Body of pancreas (tissue), 4 donors: ENCODE measurements around the gene ABR. TPM values are rescaled to one million over a fixed set of nuclear protein-coding genes. Genes with fewer than 3 reads are reported as not detected.
A peak's percentile ranks its signal among the peaks of the same experiment; 100 is the strongest.

Source experiments
- ATAC-seq: fragments of 150-250 bp; one replicate; pipeline ENCODE4 v1.9.1; 2016
- DNase-seq, 4 donors: peaks; one replicate each; pipeline ENCODE4 v3.0.0-alpha.2; 2019
- H3K27ac ChIP-seq, 4 donors: fragments of 200-600 bp; sonication (generic); 1 replicate in 3 of 4; 2 replicates in 1 of 4; pipeline versions ENCODE4 v1.5.1 to v1.6.1; 2016 to 2019; ENCODE audit warnings: mild to moderate bottlenecking in 1 of 4, mixed read lengths in 1 of 4, moderate library complexity in 1 of 4
- H3K27me3 ChIP-seq, 2 donors: fragments of 200-600 bp; sonication (generic); one replicate each; pipeline ENCODE4 v1.6.0; 2016; ENCODE audit warnings: mild to moderate bottlenecking in 1 of 2
- H3K36me3 ChIP-seq, 2 donors: fragments of 200-600 bp; sonication (generic); replicated peaks in 1 of 2; 2 replicates each; pipeline ENCODE4 v1.5.1; 2016; ENCODE audit warnings: low read depth in 2 of 2; ENCODE audit not compliant: insufficient read depth in 1 of 2
- H3K4me1 ChIP-seq: fragments of 200-600 bp; sonication (generic); one replicate; pipeline ENCODE4 v1.6.0; 2016
- H3K4me3 ChIP-seq, 2 donors: fragments of 200-600 bp; sonication (generic); 1 replicate in 1 of 2; 2 replicates in 1 of 2; pipeline ENCODE4 v1.5.1; 2016 to 2019
- H3K9me3 ChIP-seq, 3 donors: fragments of 200-600 bp; sonication (generic); 1 replicate in 2 of 3; 2 replicates in 1 of 3; pipeline ENCODE4 v1.5.1; 2016
- CTCF ChIP-seq, 7 experiments: fragments of 450-650 bp in 4 of 7; fragments of 200-600 bp in 3 of 7; sonication (generic) in 3 of 7; IDR thresholded peaks; one replicate each; pipeline ENCODE4 v1.5.1; 2016 to 2019; ENCODE audit warnings: antibody characterized with exemption in 7 of 7
- POLR2A ChIP-seq, 3 donors: fragments of 450-650 bp; IDR thresholded peaks; one replicate each; pipeline ENCODE4 v1.6.1; 2016; ENCODE audit warnings: antibody characterized with exemption in 3 of 3, mild to moderate bottlenecking in 2 of 3
- WGBS, 2 donors: methylation state at CpG; one replicate each; pipeline ENCODE4 v1.1.5; 2017; 5-methylcytosine and 5-hydroxymethylcytosine counted together
- intact Hi-C: fragments of 100-400 bp; cut with DNase I; formaldehyde crosslinking; loops from one replicate; pipeline ENCODE4 v1.15.1; 2023
- total RNA-seq, 2 donors: library from RNA; depleted of rRNA; stranded (reverse); fragments of >200 nt; gene quantifications; one replicate each; pipeline ENCODE4 v1.1.0, GENCODE V29; 2016

ABR gene
- total RNA-seq, 2 donors from 2014 or later, result 32.4 to 46.8 TPM

GRCh38 chr17:1177016-1177700 lies 2.6 kb downstream of the ABR start:
- no peak overlapping the region for H3K4me3 ChIP-seq
- intact Hi-C loops, result no loop called here
- DNase-seq, result no peak
- H3K4me1 ChIP-seq, result peaks cover 27% of the 10 kb centered on the region
- no peak for TF ChIP-seq POLR2A (IDR thresholded peaks at IDR 0.05)
- no peak for TF ChIP-seq CTCF (IDR thresholded peaks at IDR 0.05)
- peaks cover 0 to 18% of the 10 kb centered on the region in 2 donors for H3K27me3 ChIP-seq
- H3K9me3 ChIP-seq, result no peaks in the 10 kb centered on the region
- no peaks in the 10 kb centered on the region for H3K36me3 ChIP-seq
- no peak overlapping the region for H3K27ac ChIP-seq
- ATAC-seq, result no peak
- WGBS, 2 donors, result 32 to 42% methylated on average over 8 to 9 of the region's 9 CpGs

GRCh38 chr17:1174263-1174880 lies 5.4 kb downstream of the ABR start:
- 67 to 82% methylated on average over 11 of the region's 11 CpGs for WGBS, 2 donors
- intact Hi-C loops, result no loop called here
- ATAC-seq, result no peak
- Histone ChIP-seq H3K27me3 (peaks cover 0 to 7% of the 10 kb centered on the region in 2 donors), H3K9me3 (no peaks in the 10 kb centered on the region), H3K36me3 (no peaks in the 10 kb centered on the region), H3K27ac (no peak overlapping the region), H3K4me3 (no peak overlapping the region), H3K4me1 (peaks cover 18% of the 10 kb centered on the region)
- no peak for DNase-seq
- TF ChIP-seq POLR2A (IDR thresholded peaks at IDR 0.05), result no peak
- no peak for TF ChIP-seq CTCF (IDR thresholded peaks at IDR 0.05)

GRCh38 chr17:1173432-1174262 lies 6.1 kb downstream of the ABR start:
- ATAC-seq (peak; percentile 27), DNase-seq (no peak)
- intact Hi-C loops, result no loop called here
- Histone ChIP-seq H3K27ac (no peak overlapping the region), H3K36me3 (no peaks in the 10 kb centered on the region), H3K4me1 (peaks cover 10% of the 10 kb centered on the region), H3K9me3 (no peaks in the 10 kb centered on the region), H3K27me3 (peaks cover 0 to 3% of the 10 kb centered on the region in 2 donors), H3K4me3 (no peak overlapping the region)
- WGBS, 2 donors, result 77 to 80% methylated on average over 20 to 28 of the region's 28 CpGs
- TF ChIP-seq POLR2A (IDR thresholded peaks at IDR 0.05), result no peak
- TF ChIP-seq CTCF (IDR thresholded peaks at IDR 0.05), result no peak

GRCh38 chr17:1171953-1172352 lies 7.8 kb downstream of the ABR start:
- ATAC-seq (no peak), DNase-seq (no peak)

More at GRCh38 chr17:1171953-1172352, 7.8 kb downstream of the ABR start:
- TF ChIP-seq CTCF (IDR thresholded peaks at IDR 0.05), result no peak
- TF ChIP-seq POLR2A (IDR thresholded peaks at IDR 0.05), result no peak
- Histone ChIP-seq H3K4me3 (no peak overlapping the region), H3K27ac (no peak overlapping the region), H3K36me3 (no peaks in the 10 kb centered on the region), H3K27me3 (no peaks in the 10 kb centered on the region), H3K9me3 (no peaks in the 10 kb centered on the region), H3K4me1 (no peaks in the 10 kb centered on the region)
- 65 to 78% methylated on average over 11 of the region's 11 CpGs for WGBS, 2 donors
- intact Hi-C loops, result no loop called here
